OCI-LY7 (cell line): Measurements from ENCODE around the gene PLXNA4. TPM values are rescaled to one million over a fixed set of nuclear protein-coding genes. Genes with fewer than 3 reads are reported as not detected.

ENCODE experiments used
- BruUV-seq: library from RNA; stranded (reverse); fragments of 400-500 nt; replicated peaks from 2 replicates; lab custom pipeline; 2021; lab: Mats Ljungman, UMichigan
- CTCF ChIA-PET: fragments of 300-600 bp; sonication (Branson Sonifier 250); formaldehyde crosslinking; loops from one replicate; lab custom pipeline; 2022; ENCODE audit warnings: antibody characterized with exemption; ENCODE audit not compliant: unreplicated experiment; lab: Charles Lee
- POLR2A ChIA-PET: fragments of 300-600 bp; sonication (Branson Sonifier 250); formaldehyde crosslinking; loops from one replicate; lab custom pipeline; 2022; ENCODE audit warnings: antibody characterized with exemption; lab: Charles Lee
- DNase-seq: peaks from one replicate; pipeline ENCODE4 v3.0.0-alpha.2; 2015; ENCODE audit warnings: low spot score
- H2AFZ ChIP-seq: fragments of 200-600 bp; sonication (generic), shearing (Covaris generic); 2 replicates; pipeline ENCODE4 v1.6.1; 2014; ENCODE audit warnings: mild to moderate bottlenecking, antibody characterized with exemption, low read length, moderate library complexity
- H3K27ac ChIP-seq: fragments of 200-600 bp; sonication (generic); 2 replicates; pipeline ENCODE4 v1.5.1; 2014; ENCODE audit warnings: mixed run types, low read depth, mild to moderate bottlenecking, moderate library complexity, low read length, inconsistent platforms; ENCODE audit not compliant: poor library complexity, severe bottlenecking
- H3K36me3 ChIP-seq: fragments of 200-600 bp; sonication (generic); 2 replicates; pipeline ENCODE4 v1.6.1; 2014; ENCODE audit warnings: mild to moderate bottlenecking, antibody characterized with exemption, low read length, moderate library complexity, mixed read lengths; ENCODE audit not compliant: insufficient read depth
- H3K4me1 ChIP-seq: fragments of 200-600 bp; sonication (generic); 2 replicates; pipeline ENCODE4 v1.5.1; 2014; ENCODE audit warnings: mild to moderate bottlenecking, low read length; ENCODE audit not compliant: insufficient read depth, poor library complexity, severe bottlenecking
- H3K4me2 ChIP-seq: fragments of 200-600 bp; sonication (generic); 2 replicates; pipeline ENCODE4 v1.6.1; 2014; ENCODE audit warnings: mild to moderate bottlenecking, low read length
- H3K4me3 ChIP-seq: fragments of 200-600 bp; sonication (generic); 2 replicates; pipeline ENCODE4 v1.5.1; 2014; ENCODE audit warnings: mild to moderate bottlenecking, low read depth, low read length; ENCODE audit not compliant: poor library complexity, severe bottlenecking
- H3K79me2 ChIP-seq: fragments of 200-600 bp; sonication (generic); 2 replicates; pipeline ENCODE4 v1.6.1; 2016; ENCODE audit warnings: low read depth, mild to moderate bottlenecking, low read length, moderate library complexity, mixed read lengths; ENCODE audit not compliant: insufficient read depth
- H3K9me2 ChIP-seq: fragments of 200-600 bp; sonication (generic); 2 replicates; pipeline ENCODE4 v1.6.1; 2016; ENCODE audit warnings: mild to moderate bottlenecking, low read length, mixed read lengths; ENCODE audit not compliant: insufficient read depth
- H3K9me3 ChIP-seq: fragments of 200-600 bp; sonication (generic); 2 replicates; pipeline ENCODE4 v1.6.1; 2014; ENCODE audit warnings: mild to moderate bottlenecking, mixed run types, low read length, mixed read lengths
- H4K20me1 ChIP-seq: fragments of 200-600 bp; sonication (generic); 2 replicates; pipeline ENCODE4 v1.6.1; 2014; ENCODE audit warnings: mild to moderate bottlenecking, antibody characterized with exemption, low read length, moderate library complexity, mixed read lengths; ENCODE audit not compliant: insufficient read depth
- CTCF ChIP-seq: fragments of 200-600 bp; sonication (generic); conservative IDR thresholded peaks from 2 replicates; pipeline ENCODE4 v1.5.1; 2014; ENCODE audit warnings: mild to moderate bottlenecking, antibody characterized with exemption, low read length, moderate library complexity, mixed read lengths
- EZH2phosphoT487 ChIP-seq: fragments of 200-600 bp; sonication (generic); IDR thresholded peaks from 2 replicates; pipeline ENCODE4 v1.6.1; 2018; ENCODE audit warnings: low read depth, borderline replicate concordance, mild to moderate bottlenecking, mixed run types, antibody characterized with exemption, low read length, moderate library complexity, mixed read lengths
- intact Hi-C: fragments of 100-400 bp; cut with micrococcal nuclease; formaldehyde crosslinking; loops from one replicate; pipeline ENCODE4 v1.10.0; 2022; ENCODE audit not compliant: unreplicated experiment
- total RNA-seq, 2 experiments: library from RNA; depleted of rRNA in 1 of 2; stranded (reverse); fragments of >200 nt in 1 of 2; shearing (Covaris generic) in 1 of 2; gene quantifications; 2 replicates each; pipeline ENCODE4 v1.2.3, GENCODE V29; 2014 to 2022

PLXNA4 gene
- total RNA-seq, 2 experiments from 2014 or later = not detected

- Histone ChIP-seq H3K4me3 (no peak overlapping the region), H3K4me2 (no peak overlapping the region), H3K27ac (no peak overlapping the region), H4K20me1 (no peaks in the 10 kb centered on the region), H3K36me3 (no peaks in the 10 kb centered on the region), H3K9me2 (no peaks in the 10 kb centered on the region), H3K4me1 (no peaks in the 10 kb centered on the region), H2AFZ (no peak overlapping the region), H3K79me2 (no peaks in the 10 kb centered on the region), H3K9me3 (no peaks in the 10 kb centered on the region)
- ChIA-PET CTCF (interaction anchor here (0.5 kb wide), 1 partner anchor 416 kb away, joined by 3 read pairs; no protein-coding TSS in a partner anchor), POLR2A (no interaction called here)
- no TSS peak for BruUV-seq
- intact Hi-C loops = no loop called here
- TF ChIP-seq CTCF (no peak), EZH2phosphoT487 (no peak)
- DNase-seq = no peak
Observed at GRCh38 chr7:132106491-132106890, 469.8 kb downstream of the PLXNA4 start.

DNA sequence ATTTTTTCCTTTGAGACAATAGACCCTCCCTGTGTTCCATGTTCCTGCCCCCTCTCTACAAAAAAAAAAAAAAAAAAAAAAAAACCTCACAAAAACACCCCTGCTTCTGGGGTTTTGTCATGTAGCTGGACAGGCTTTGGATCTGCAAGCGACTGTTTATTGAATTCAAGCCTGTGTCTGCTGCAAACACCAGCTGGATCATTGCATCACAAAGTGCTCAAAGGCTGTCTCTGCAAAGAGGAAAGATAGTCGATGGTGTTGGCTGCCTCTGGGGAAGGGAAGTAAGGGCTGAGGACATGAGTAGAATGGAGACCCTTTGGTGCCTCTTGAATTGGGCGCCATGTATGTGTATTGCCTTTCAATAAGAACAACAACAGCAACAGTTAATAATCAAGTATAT is 471.2 kb downstream of the PLXNA4 start:
- Histone ChIP-seq H3K9me2 (no peaks in the 10 kb centered on the region), H3K4me3 (no peak overlapping the region), H3K9me3 (no peaks in the 10 kb centered on the region), H3K27ac (no peak overlapping the region), H3K4me1 (no peaks in the 10 kb centered on the region), H4K20me1 (no peaks in the 10 kb centered on the region), H2AFZ (no peak overlapping the region), H3K4me2 (no peak overlapping the region), H3K36me3 (no peaks in the 10 kb centered on the region), H3K79me2 (no peaks in the 10 kb centered on the region)
- POLR2A ChIA-PET = no interaction called here
- BruUV-seq = no TSS peak
- CTCF ChIA-PET = no interaction called here
- DNase-seq = no peak
- TF ChIP-seq CTCF (no peak), EZH2phosphoT487 (no peak)
- intact Hi-C loops = no loop called here

- Histone ChIP-seq H3K79me2 (no peaks in the 10 kb centered on the region), H3K4me1 (no peaks in the 10 kb centered on the region), H3K9me3 (no peaks in the 10 kb centered on the region), H4K20me1 (no peaks in the 10 kb centered on the region), H3K36me3 (no peaks in the 10 kb centered on the region), H3K27ac (no peak overlapping the region), H2AFZ (no peak overlapping the region), H3K4me3 (no peak overlapping the region), H3K4me2 (no peak overlapping the region), H3K9me2 (no peaks in the 10 kb centered on the region)
- intact Hi-C loops = no loop called here
- POLR2A ChIA-PET = no interaction called here
- TF ChIP-seq EZH2phosphoT487 (no peak), CTCF (no peak)
- no peak for DNase-seq
- CTCF ChIA-PET = no interaction called here
- no TSS peak for BruUV-seq
Observed at GRCh38 chr7:132103718-132104117, 472.6 kb downstream of the PLXNA4 start.
